HepG2 (cell line): Measurements from ENCODE around the gene DDX19B. TPM values are rescaled to one million over a fixed set of nuclear protein-coding genes. Genes with fewer than 3 reads are reported as not detected.

Experiments
- ESRRA ChIP-seq: sonication (generic); formaldehyde crosslinking; IDR thresholded peaks from 2 replicates; pipeline ENCODE4 v1.5.1; 2020; ENCODE audit warnings: mild to moderate bottlenecking, low read depth, missing genetic modification reagents
- MED1 ChIP-seq: sonication (generic); formaldehyde crosslinking; IDR thresholded peaks from 2 replicates; pipeline ENCODE4 v1.4.0; 2020; ENCODE audit warnings: missing genetic modification reagents
- NFRKB ChIP-seq: fragments of 450-650 bp; IDR thresholded peaks from 2 replicates; pipeline ENCODE4 v1.6.1; 2017
- PHF8 ChIP-seq: sonication (generic); formaldehyde crosslinking; IDR thresholded peaks from 2 replicates; pipeline ENCODE4 v1.5.0; 2020; ENCODE audit warnings: missing genetic modification reagents
- REPIN1 ChIP-seq: sonication (generic); formaldehyde crosslinking; IDR thresholded peaks from 2 replicates; pipeline ENCODE4 v1.8.0; 2022; ENCODE audit warnings: missing genetic modification reagents, low read depth, mild to moderate bottlenecking, borderline replicate concordance
- RFX5 ChIP-seq: IDR thresholded peaks from 2 replicates; pipeline ENCODE4 v1.6.1; 2011; ENCODE audit warnings: low read depth, low read length, improper control_type of control experiment
- TAF1 ChIP-seq: sonication (generic); formaldehyde crosslinking; IDR thresholded peaks from 2 replicates; pipeline ENCODE4 v1.4.0; 2020; ENCODE audit warnings: missing genetic modification reagents
- TMF1 ChIP-seq: sonication (generic); formaldehyde crosslinking; IDR thresholded peaks from 2 replicates; pipeline ENCODE4 v1.8.1; 2022; ENCODE audit warnings: low read depth, missing genetic modification reagents
- YEATS4 ChIP-seq: sonication (generic); formaldehyde crosslinking; IDR thresholded peaks from 2 replicates; pipeline ENCODE4 v1.4.0; 2020; ENCODE audit warnings: missing genetic modification reagents, borderline replicate concordance
- ZNF225 ChIP-seq: sonication (generic); formaldehyde crosslinking; IDR thresholded peaks from 2 replicates; pipeline ENCODE4 v1.4.0; 2020; ENCODE audit warnings: mild to moderate bottlenecking, missing genetic modification reagents
- ZNF234 ChIP-seq: sonication (generic); formaldehyde crosslinking; conservative IDR thresholded peaks from 2 replicates; pipeline ENCODE4 v1.5.1; 2020; ENCODE audit warnings: mild to moderate bottlenecking, missing genetic modification reagents
- ZNF639 ChIP-seq: conservative IDR thresholded peaks from 2 replicates; pipeline ENCODE4 v1.6.1; 2018; ENCODE audit warnings: missing genetic modification reagents
- ZNF891 ChIP-seq: sonication (generic); formaldehyde crosslinking; IDR thresholded peaks from 2 replicates; pipeline ENCODE4 v1.5.0; 2020; ENCODE audit warnings: mild to moderate bottlenecking, missing genetic modification reagents
- ZSCAN25 ChIP-seq: sonication (generic); formaldehyde crosslinking; IDR thresholded peaks from 2 replicates; pipeline ENCODE4 v1.8.0; 2022; ENCODE audit warnings: mild to moderate bottlenecking, missing genetic modification reagents
- polyA plus RNA-seq, 8 experiments: library from polyadenylated mRNA; depleted of rRNA in 3 of 8; stranded (reverse) in 7 of 8; unstranded in 1 of 8; fragments of >200 nt; fragmentation: Illumina TruSeq in 4 of 8; extraction: Trizol in 4 of 8; gene quantifications; 2 replicates each; pipeline versions ENCODE4 v1.2.1 to v1.2.3, GENCODE V29; 2011 to 2016; ENCODE audit warnings: low read depth in 4 of 8, missing spikeins in 1 of 8, mixed read lengths in 1 of 8; ENCODE audit not compliant: insufficient read depth in 1 of 8
- total RNA-seq, 5 experiments: library from RNA; depleted of rRNA; stranded (reverse); fragments of >200 nt; fragmentation: Illumina TruSeq; extraction: Trizol; gene quantifications; 2 replicates each; pipeline ENCODE4 v1.2.3, GENCODE V29; 2016; ENCODE audit warnings: low read depth in 1 of 5
- TF ChIP-seq, protein P1 (sequence below), 2 experiments: fragments of 450-650 bp in 1 of 2; sonication (generic) in 1 of 2; formaldehyde crosslinking; IDR thresholded peaks; 2 replicates each; pipeline versions ENCODE4 v1.5.0 to v1.8.0; 2020 to 2022; ENCODE audit warnings: mild to moderate bottlenecking in 1 of 2, missing genetic modification reagents in 1 of 2
- TF ChIP-seq, protein P2 (sequence below): sonication (generic); formaldehyde crosslinking; IDR thresholded peaks from 2 replicates; pipeline ENCODE4 v1.5.0; 2020; ENCODE audit warnings: mild to moderate bottlenecking, low read depth, missing genetic modification reagents, borderline replicate concordance
- TF ChIP-seq, protein P3 (sequence below): sonication (generic); formaldehyde crosslinking; IDR thresholded peaks from 2 replicates; pipeline ENCODE4 v1.4.0; 2020; ENCODE audit warnings: missing genetic modification reagents, mild to moderate bottlenecking, borderline replicate concordance
- TF ChIP-seq, protein P4 (sequence below): sonication (generic); formaldehyde crosslinking; IDR thresholded peaks from 2 replicates; pipeline ENCODE4 v1.4.0; 2020; ENCODE audit warnings: missing genetic modification reagents, borderline replicate concordance
- TF ChIP-seq, protein P5 (sequence below): sonication (generic); formaldehyde crosslinking; IDR thresholded peaks from 2 replicates; pipeline ENCODE4 v1.9.0; 2021; ENCODE audit warnings: missing genetic modification reagents, borderline replicate concordance

Gene DDX19B
- total and polyA plus RNA-seq, 2 of the 13 experiments (the other 11 are each of a cell fraction or from before 2014, with no cell fraction given), result 36.2 to 40.0 TPM

GRCh38 chr16:70381604-70382342, 82.8 kb downstream of the DDX19B start (continued):
- TF ChIP-seq, protein P1, sequence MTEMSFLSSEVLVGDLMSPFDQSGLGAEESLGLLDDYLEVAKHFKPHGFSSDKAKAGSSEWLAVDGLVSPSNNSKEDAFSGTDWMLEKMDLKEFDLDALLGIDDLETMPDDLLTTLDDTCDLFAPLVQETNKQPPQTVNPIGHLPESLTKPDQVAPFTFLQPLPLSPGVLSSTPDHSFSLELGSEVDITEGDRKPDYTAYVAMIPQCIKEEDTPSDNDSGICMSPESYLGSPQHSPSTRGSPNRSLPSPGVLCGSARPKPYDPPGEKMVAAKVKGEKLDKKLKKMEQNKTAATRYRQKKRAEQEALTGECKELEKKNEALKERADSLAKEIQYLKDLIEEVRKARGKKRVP (CRISPR knock-in tag; IDR thresholded peaks at IDR 0.05), result peak in 1 of 2 experiments; percentile 51; a peak in 1 of 4 replicates
- TF ChIP-seq TAF1 (CRISPR knock-in tag), result peak; percentile 76
- TF ChIP-seq MED1 (CRISPR knock-in tag), result peak; percentile 34; the same call in 1 of the 2 replicates
- TF ChIP-seq ZNF891 (CRISPR knock-in tag), result no peak
- no peak; the same call in 1 of the 2 replicates for TF ChIP-seq ESRRA
- TF ChIP-seq ZNF234, result no peak
- TF ChIP-seq ZNF639 (CRISPR knock-in tag), result peak; percentile 59; the same call in 1 of the 2 replicates
- TF ChIP-seq NFRKB, result no peak
- peak; percentile 85 for TF ChIP-seq PHF8 (CRISPR knock-in tag)
- 0 out of 2 replicates have a peak, but pooled peaks have one; percentile 22 for TF ChIP-seq ZNF225 (CRISPR knock-in tag)
- TF ChIP-seq ZSCAN25, result peak; percentile 40; the same call in 1 of the 2 replicates
- TF ChIP-seq, protein P2, sequence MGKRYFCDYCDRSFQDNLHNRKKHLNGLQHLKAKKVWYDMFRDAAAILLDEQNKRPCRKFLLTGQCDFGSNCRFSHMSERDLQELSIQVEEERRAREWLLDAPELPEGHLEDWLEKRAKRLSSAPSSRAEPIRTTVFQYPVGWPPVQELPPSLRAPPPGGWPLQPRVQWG (CRISPR knock-in tag), result no peak
- TF ChIP-seq TMF1 (CRISPR knock-in tag), result 0 out of 2 replicates have a peak, but pooled peaks have one; percentile 2
- TF ChIP-seq, protein P3, sequence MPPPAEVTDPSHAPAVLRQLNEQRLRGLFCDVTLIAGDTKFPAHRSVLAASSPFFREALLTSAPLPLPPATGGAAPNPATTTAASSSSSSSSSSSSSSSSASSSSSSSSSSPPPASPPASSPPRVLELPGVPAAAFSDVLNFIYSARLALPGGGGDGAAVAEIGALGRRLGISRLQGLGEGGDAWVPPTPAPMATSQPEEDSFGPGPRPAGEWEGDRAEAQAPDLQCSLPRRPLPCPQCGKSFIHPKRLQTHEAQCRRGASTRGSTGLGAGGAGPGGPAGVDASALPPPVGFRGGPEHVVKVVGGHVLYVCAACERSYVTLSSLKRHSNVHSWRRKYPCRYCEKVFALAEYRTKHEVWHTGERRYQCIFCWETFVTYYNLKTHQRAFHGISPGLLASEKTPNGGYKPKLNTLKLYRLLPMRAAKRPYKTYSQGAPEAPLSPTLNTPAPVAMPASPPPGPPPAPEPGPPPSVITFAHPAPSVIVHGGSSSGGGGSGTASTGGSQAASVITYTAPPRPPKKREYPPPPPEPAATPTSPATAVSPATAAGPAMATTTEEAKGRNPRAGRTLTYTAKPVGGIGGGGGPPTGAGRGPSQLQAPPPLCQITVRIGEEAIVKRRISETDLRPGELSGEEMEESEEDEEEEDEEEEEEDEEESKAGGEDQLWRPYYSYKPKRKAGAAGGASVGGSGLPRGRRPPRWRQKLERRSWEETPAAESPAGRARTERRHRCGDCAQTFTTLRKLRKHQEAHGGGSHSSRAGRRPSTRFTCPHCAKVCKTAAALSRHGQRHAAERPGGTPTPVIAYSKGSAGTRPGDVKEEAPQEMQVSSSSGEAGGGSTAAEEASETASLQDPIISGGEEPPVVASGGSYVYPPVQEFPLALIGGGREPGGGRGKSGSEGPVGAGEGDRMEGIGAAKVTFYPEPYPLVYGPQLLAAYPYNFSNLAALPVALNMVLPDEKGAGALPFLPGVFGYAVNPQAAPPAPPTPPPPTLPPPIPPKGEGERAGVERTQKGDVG (CRISPR knock-in tag), result peak; percentile 46; the same call in 1 of the 2 replicates
- TF ChIP-seq, protein P4, sequence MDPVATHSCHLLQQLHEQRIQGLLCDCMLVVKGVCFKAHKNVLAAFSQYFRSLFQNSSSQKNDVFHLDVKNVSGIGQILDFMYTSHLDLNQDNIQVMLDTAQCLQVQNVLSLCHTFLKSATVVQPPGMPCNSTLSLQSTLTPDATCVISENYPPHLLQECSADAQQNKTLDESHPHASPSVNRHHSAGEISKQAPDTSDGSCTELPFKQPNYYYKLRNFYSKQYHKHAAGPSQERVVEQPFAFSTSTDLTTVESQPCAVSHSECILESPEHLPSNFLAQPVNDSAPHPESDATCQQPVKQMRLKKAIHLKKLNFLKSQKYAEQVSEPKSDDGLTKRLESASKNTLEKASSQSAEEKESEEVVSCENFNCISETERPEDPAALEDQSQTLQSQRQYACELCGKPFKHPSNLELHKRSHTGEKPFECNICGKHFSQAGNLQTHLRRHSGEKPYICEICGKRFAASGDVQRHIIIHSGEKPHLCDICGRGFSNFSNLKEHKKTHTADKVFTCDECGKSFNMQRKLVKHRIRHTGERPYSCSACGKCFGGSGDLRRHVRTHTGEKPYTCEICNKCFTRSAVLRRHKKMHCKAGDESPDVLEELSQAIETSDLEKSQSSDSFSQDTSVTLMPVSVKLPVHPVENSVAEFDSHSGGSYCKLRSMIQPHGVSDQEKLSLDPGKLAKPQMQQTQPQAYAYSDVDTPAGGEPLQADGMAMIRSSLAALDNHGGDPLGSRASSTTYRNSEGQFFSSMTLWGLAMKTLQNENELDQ (CRISPR knock-in tag), result peak; percentile 4; the same call in 1 of the 2 replicates
- no peak for TF ChIP-seq REPIN1 (CRISPR knock-in tag)
- 0 out of 2 replicates have a peak, but pooled peaks have one; percentile 1 for TF ChIP-seq RFX5
- TF ChIP-seq, protein P5, sequence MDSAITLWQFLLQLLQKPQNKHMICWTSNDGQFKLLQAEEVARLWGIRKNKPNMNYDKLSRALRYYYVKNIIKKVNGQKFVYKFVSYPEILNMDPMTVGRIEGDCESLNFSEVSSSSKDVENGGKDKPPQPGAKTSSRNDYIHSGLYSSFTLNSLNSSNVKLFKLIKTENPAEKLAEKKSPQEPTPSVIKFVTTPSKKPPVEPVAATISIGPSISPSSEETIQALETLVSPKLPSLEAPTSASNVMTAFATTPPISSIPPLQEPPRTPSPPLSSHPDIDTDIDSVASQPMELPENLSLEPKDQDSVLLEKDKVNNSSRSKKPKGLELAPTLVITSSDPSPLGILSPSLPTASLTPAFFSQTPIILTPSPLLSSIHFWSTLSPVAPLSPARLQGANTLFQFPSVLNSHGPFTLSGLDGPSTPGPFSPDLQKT (CRISPR knock-in tag), result no peak
- TF ChIP-seq YEATS4 (CRISPR knock-in tag), result no peak
